Esophagus muscularis mucosa (tissue), 4 donors: ENCODE measurements around the gene CDK5R1. TPM values are rescaled to one million over a fixed set of nuclear protein-coding genes. Genes with fewer than 3 reads are reported as not detected.

ENCODE experiments used
- DNase-seq: peaks from one replicate; pipeline ENCODE4 v3.0.0-alpha.2; 2017; ENCODE audit errors: extremely low spot score
- H3K27ac ChIP-seq, 4 donors: fragments of 200-600 bp; sonication (generic); replicated peaks in 1 of 4; 1 replicate in 3 of 4; 2 replicates in 1 of 4; pipeline ENCODE4 v1.5.1; 2016 to 2019; ENCODE audit warnings: mild to moderate bottlenecking in 1 of 4
- H3K27me3 ChIP-seq, 4 donors: fragments of 200-600 bp; sonication (generic); one replicate each; pipeline versions ENCODE4 v1.5.1 to v1.6.0; 2016 to 2019
- H3K36me3 ChIP-seq, 4 donors: fragments of 200-600 bp; sonication (generic); one replicate each; pipeline ENCODE4 v1.5.1; 2016 to 2019
- H3K4me1 ChIP-seq, 4 donors: fragments of 200-600 bp; sonication (generic); one replicate each; pipeline ENCODE4 v1.5.1; 2016 to 2019
- H3K4me3 ChIP-seq, 4 donors: fragments of 200-600 bp; sonication (generic); 1 replicate in 2 of 4; 2 replicates in 2 of 4; pipeline ENCODE4 v1.5.1; 2016 to 2019; ENCODE audit warnings: mild to moderate bottlenecking in 4 of 4, moderate library complexity in 1 of 4
- H3K9me3 ChIP-seq, 4 donors: fragments of 200-600 bp; sonication (generic); 1 replicate in 3 of 4; 2 replicates in 1 of 4; pipeline ENCODE4 v1.5.1; 2016 to 2019
- EP300 ChIP-seq: sonication (generic); formaldehyde crosslinking; IDR thresholded peaks from one replicate; pipeline ENCODE4 v1.6.1; 2017; ENCODE audit warnings: antibody characterized with exemption
- POLR2A ChIP-seq: fragments of 450-650 bp; IDR thresholded peaks from one replicate; pipeline ENCODE4 v1.6.1; 2017; ENCODE audit warnings: antibody characterized with exemption, moderate library complexity, mild to moderate bottlenecking, low read depth
- POLR2AphosphoS5 ChIP-seq, 2 donors: sonication (generic); formaldehyde crosslinking; IDR thresholded peaks; one replicate each; pipeline ENCODE4 v1.6.1; 2017; ENCODE audit warnings: antibody characterized with exemption in 2 of 2
- WGBS: methylation state at CpG from one replicate; pipeline ENCODE4 v1.1.5; 2018; 5-methylcytosine and 5-hydroxymethylcytosine counted together
- intact Hi-C: fragments of 100-400 bp; cut with DNase I; formaldehyde crosslinking; loops from one replicate; pipeline ENCODE4 v1.15.1; 2023
- total RNA-seq, 4 donors: library from RNA; depleted of rRNA; stranded (reverse); fragments of >200 nt; gene quantifications; one replicate each; pipeline versions ENCODE4 v1.1.0 to v1.2.1, GENCODE V29; 2016
- TF ChIP-seq, protein P1 (sequence below), 3 experiments: fragments of 200-600 bp in 2 of 3; fragments of 450-650 bp in 1 of 3; sonication (generic) in 2 of 3; IDR thresholded peaks; one replicate each; pipeline ENCODE4 v1.5.1; 2017 to 2019; ENCODE audit warnings: antibody characterized with exemption in 3 of 3, mild to moderate bottlenecking in 2 of 3, moderate library complexity in 1 of 3

CDK5R1 gene
- total RNA-seq, 4 donors from 2014 or later = 0.33 to 1.2 (median 0.64) TPM

DNA sequence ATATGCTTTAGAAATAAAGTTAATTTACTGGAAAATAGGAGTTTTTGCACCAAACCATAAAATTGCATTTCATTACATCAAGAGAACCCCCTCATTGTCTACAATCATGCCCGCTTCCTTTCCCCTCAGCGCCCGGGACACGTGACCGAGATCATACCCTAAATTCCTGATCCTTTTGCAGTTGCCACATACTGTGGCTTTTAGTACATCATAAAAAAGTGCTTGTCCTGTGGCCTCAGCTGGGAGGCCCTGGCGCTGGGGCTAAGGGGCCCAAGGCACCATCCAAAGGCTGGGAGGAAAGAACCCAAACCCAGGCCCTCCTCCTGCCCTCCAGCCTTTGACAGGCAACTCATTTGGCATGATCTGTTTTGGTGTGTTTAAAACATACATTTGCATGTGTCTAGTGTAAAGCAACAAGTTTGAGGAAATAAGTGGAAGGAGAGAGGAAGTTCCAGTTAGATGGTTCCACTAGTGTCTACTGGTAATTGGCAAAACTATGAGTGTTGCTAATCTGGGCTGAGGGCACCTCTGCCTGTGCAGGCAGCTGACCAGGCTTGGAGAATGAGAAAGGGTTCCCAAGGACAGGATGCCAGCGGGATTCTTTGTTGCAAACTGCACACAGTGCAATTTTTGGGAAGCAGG is 6.0 kb downstream of the CDK5R1 start:
- no peaks in the 10 kb centered on the region for H3K27me3 ChIP-seq
- DNase-seq = no peak
- H3K9me3 ChIP-seq = no peaks in the 10 kb centered on the region
- H3K4me1 ChIP-seq = peaks cover 14 to 19% (median 17%) of the 10 kb centered on the region in 4 donors
- 89% methylated on average over 7 of the region's 7 CpGs for WGBS
- no peak overlapping the region for H3K27ac ChIP-seq
- intact Hi-C loops = no loop called here
- no peak overlapping the region for H3K4me3 ChIP-seq
- TF ChIP-seq EP300 (no peak), POLR2A (no peak), POLR2AphosphoS5 (IDR thresholded peaks at IDR 0.05) (no peak)
- TF ChIP-seq, protein P1, sequence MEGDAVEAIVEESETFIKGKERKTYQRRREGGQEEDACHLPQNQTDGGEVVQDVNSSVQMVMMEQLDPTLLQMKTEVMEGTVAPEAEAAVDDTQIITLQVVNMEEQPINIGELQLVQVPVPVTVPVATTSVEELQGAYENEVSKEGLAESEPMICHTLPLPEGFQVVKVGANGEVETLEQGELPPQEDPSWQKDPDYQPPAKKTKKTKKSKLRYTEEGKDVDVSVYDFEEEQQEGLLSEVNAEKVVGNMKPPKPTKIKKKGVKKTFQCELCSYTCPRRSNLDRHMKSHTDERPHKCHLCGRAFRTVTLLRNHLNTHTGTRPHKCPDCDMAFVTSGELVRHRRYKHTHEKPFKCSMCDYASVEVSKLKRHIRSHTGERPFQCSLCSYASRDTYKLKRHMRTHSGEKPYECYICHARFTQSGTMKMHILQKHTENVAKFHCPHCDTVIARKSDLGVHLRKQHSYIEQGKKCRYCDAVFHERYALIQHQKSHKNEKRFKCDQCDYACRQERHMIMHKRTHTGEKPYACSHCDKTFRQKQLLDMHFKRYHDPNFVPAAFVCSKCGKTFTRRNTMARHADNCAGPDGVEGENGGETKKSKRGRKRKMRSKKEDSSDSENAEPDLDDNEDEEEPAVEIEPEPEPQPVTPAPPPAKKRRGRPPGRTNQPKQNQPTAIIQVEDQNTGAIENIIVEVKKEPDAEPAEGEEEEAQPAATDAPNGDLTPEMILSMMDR (IDR thresholded peaks at IDR 0.05) = no peak
- H3K36me3 ChIP-seq = peaks cover 0 to 3% (median 0%) of the 10 kb centered on the region in 4 donors

DNA sequence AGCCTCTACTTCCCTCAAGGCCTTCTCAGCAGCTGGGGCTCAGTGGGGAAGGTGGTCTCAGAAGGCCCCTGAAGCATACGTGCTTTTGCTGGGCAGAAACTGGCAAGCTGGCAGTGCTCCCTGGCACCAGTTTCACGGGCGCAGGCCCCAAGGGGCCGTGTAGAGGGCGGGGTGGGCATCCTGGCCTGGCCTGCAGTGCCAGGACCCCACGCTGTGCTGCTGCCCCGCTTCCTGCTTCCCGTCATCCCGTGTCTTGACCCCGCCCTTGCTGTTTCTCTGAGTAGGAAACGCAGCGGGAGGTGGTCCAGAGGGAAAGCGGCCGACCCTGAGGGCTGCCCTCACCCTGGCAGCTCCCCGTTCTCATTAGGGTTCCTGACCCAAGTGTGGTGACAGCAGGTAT is 6.8 kb downstream of the CDK5R1 start:
- WGBS = 100% methylated on average over 1 of the region's 15 CpGs
- H3K27me3 ChIP-seq = no peaks in the 10 kb centered on the region
- H3K9me3 ChIP-seq = no peaks in the 10 kb centered on the region
- no peak overlapping the region for H3K27ac ChIP-seq
- intact Hi-C loops = no loop called here
- peaks cover 13 to 14% (median 13%) of the 10 kb centered on the region in 4 donors for H3K4me1 ChIP-seq
- H3K4me3 ChIP-seq = no peak overlapping the region
- H3K36me3 ChIP-seq = peaks cover 0 to 3% (median 0%) of the 10 kb centered on the region in 4 donors
- DNase-seq = no peak
- TF ChIP-seq POLR2A (no peak), POLR2AphosphoS5 (IDR thresholded peaks at IDR 0.05) (no peak), EP300 (no peak)
- TF ChIP-seq, protein P1 (IDR thresholded peaks at IDR 0.05) = no peak

DNA sequence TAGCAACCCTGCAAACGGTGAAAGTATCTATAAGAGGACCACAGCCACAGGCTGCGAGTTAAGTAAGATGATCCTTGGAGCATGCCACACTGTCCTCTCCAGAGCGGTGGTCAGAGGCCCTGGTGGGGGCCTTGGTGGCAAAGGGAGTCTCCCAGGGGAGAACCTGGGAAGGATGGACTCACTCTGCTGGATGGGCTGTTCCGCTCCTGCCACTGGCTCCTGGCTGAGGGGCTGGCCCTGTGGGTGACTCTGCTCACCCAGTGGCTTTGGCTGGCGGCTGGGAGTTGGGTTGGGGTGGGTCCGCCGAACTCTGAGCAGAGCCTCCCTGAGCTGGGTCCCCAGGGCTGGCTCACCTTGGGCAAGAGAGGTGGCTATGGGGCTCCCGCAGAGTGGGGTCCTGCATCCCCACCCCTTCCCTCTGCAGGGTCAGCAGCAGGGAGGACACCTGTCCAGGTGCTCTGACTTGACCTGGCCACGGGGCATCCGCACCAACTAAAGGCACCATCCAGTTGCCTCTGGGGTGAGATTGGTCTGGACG is 7.3 kb downstream of the CDK5R1 start:
- peaks cover 0 to 3% (median 0%) of the 10 kb centered on the region in 4 donors for H3K36me3 ChIP-seq
- H3K27me3 ChIP-seq = no peaks in the 10 kb centered on the region
- no peak for DNase-seq
- H3K4me1 ChIP-seq = peaks cover 13 to 14% (median 13%) of the 10 kb centered on the region in 4 donors
- no peaks in the 10 kb centered on the region for H3K9me3 ChIP-seq
- H3K4me3 ChIP-seq = no peak overlapping the region
- intact Hi-C loops = no loop called here
- TF ChIP-seq, protein P1 (IDR thresholded peaks at IDR 0.05) = no peak
- TF ChIP-seq EP300 (no peak), POLR2AphosphoS5 (IDR thresholded peaks at IDR 0.05) (no peak), POLR2A (no peak)
- 97% methylated on average over 7 of the region's 11 CpGs for WGBS
- no peak overlapping the region for H3K27ac ChIP-seq

DNA sequence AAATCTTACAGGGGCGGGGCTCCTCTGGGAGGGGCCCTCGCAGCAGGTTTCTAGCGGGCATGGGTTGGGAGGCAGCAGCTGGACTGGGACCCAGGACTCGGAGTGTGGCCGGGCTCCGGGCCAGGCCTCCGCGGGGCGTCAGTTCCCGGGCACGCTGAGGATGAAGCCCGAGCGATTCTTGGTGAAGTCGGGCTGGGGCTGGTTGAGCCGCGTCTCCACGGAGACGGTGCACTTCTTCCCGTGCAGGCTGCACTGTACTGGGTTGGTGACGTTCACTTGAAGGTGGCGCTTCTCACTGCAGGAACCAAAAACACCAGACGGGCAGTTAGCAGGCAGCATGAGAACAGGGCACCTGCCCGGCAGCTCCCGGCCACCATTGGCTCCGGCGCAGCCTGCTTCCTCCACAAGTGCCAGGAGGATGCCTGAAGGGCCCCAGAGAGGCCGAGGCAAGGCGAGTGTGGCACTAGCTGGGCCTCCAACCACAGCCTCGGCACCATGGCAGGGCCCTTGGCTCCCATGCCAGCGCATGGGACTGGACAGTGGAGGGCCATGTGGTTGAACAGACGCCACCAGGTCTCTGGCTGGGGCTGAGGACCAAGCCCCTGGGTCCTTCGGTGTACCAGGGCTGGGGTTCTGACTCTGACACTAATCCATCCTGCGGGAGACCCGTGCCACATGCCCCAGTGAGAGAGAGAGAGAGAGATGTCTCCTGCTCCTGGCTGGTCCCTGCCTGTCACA is 8.0 kb downstream of the CDK5R1 start:
- DNase-seq = no peak
- WGBS = 84% methylated on average over 19 of the region's 34 CpGs
- Histone ChIP-seq H3K9me3 (no peaks in the 10 kb centered on the region), H3K36me3 (peaks cover 0 to 3% (median 0%) of the 10 kb centered on the region in 4 donors), H3K27ac (no peak overlapping the region), H3K4me3 (no peak overlapping the region), H3K27me3 (no peaks in the 10 kb centered on the region), H3K4me1 (peaks cover 13 to 14% (median 13%) of the 10 kb centered on the region in 4 donors)
- TF ChIP-seq, protein P1 (IDR thresholded peaks at IDR 0.05) = no peak
- TF ChIP-seq EP300 = no peak
- TF ChIP-seq POLR2A = no peak
- TF ChIP-seq POLR2AphosphoS5 (IDR thresholded peaks at IDR 0.05) = no peak
- intact Hi-C loops = no loop called here
